Small intestine (tissue), 7 donors: ENCODE data around the gene GRIN2D. TPM values are rescaled to one million over a fixed set of nuclear protein-coding genes. Genes with fewer than 3 reads are reported as not detected.

Source experiments
- DNase-seq, 2 donors: peaks; one replicate each; pipeline versions ENCODE4 v3.0.0 to v3.0.0-alpha.2; 2013
- FAIRE-seq: peaks from 2 replicates; lab custom pipeline; 2012; peaks lifted over from hg19 to GRCh38; lab: Jason Lieb, UNC
- H3K27ac ChIP-seq, 3 donors: one replicate each; pipeline ENCODE4 v1.5.1; 2013; ENCODE audit warnings: low read length in 2 of 3, mild to moderate bottlenecking in 2 of 3, control low read depth in 1 of 3, inconsistent platforms in 1 of 3, low read depth in 1 of 3, moderate library complexity in 1 of 3
- H3K27me3 ChIP-seq, 3 donors: one replicate each; pipeline ENCODE4 v1.6.1; 2013; ENCODE audit warnings: low read length in 3 of 3, inconsistent platforms in 1 of 3; ENCODE audit not compliant: control insufficient read depth in 3 of 3, insufficient read depth in 3 of 3
- H3K36me3 ChIP-seq, 3 donors: one replicate each; pipeline ENCODE4 v1.6.1; 2013; ENCODE audit warnings: low read length in 3 of 3, inconsistent platforms in 1 of 3, low read depth in 1 of 3, mild to moderate bottlenecking in 1 of 3, moderate library complexity in 1 of 3; ENCODE audit not compliant: control insufficient read depth in 3 of 3, insufficient read depth in 2 of 3
- H3K4me1 ChIP-seq, 3 donors: one replicate each; pipeline ENCODE4 v1.6.1; 2013; ENCODE audit warnings: low read length in 2 of 3, inconsistent platforms in 1 of 3, low read depth in 1 of 3, mild to moderate bottlenecking in 1 of 3, moderate library complexity in 1 of 3; ENCODE audit not compliant: control insufficient read depth in 3 of 3, insufficient read depth in 2 of 3
- H3K4me3 ChIP-seq, 3 donors: one replicate each; pipeline ENCODE4 v1.5.1; 2013; ENCODE audit warnings: low read length in 3 of 3, control low read depth in 1 of 3, inconsistent platforms in 1 of 3, low read depth in 1 of 3, mild to moderate bottlenecking in 1 of 3, moderate library complexity in 1 of 3
- H3K9me3 ChIP-seq, 2 donors: one replicate each; pipeline ENCODE4 v1.6.1; 2013; ENCODE audit warnings: low read depth in 1 of 2, low read length in 1 of 2; ENCODE audit not compliant: control insufficient read depth in 2 of 2, insufficient read depth in 1 of 2
- WGBS, 3 donors: extraction: QIAGEN DNeasy Blood & Tissue Kit; methylation state at CpG; one replicate each; pipeline ENCODE4 v1.1.7; 2013; 5-methylcytosine and 5-hydroxymethylcytosine counted together
- polyA plus RNA-seq, 4 donors: library from polyadenylated mRNA; stranded (reverse) in 3 of 4; unstranded in 1 of 4; fragments of 200-250 nt in 3 of 4; fragments of 120-200 nt in 1 of 4; gene quantifications; one replicate each; pipeline versions ENCODE4 v1.2.1 to v1.2.3, GENCODE V29; 2013
- donor health status: healthy with polysubstance abuse.
- donor health status: control.
- donor health status: control.
- donor health status: Bipolar disorder and iron deficiency.
- donor health status: healthy.

GRIN2D gene
- polyA plus RNA-seq, 4 donors, result 0.25 to 0.27 TPM; not detected in 2

DNA sequence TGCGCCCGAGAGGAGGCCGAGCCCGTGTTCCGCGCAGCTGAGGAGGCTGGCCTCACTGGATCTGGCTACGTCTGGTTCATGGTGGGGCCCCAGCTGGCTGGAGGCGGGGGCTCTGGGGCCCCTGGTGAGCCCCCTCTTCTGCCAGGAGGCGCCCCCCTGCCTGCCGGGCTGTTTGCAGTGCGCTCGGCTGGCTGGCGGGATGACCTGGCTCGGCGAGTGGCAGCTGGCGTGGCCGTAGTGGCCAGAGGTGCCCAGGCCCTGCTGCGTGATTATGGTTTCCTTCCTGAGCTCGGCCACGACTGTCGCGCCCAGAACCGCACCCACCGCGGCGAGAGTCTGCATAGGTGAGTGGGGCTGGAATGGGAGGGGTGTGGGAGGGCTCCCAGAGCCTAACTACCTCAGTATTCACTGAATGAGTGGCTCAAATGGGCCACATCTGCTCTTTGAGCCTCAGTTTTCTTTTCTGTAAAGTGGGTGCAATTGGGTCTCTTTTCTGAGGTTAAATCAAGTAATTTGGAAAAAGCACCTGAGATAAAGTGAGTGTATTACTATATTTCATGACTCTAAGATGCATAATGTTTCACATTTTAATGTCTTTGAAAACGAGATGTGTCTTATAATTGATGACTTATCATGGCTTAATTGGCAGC lies 11.7 kb downstream of the GRIN2D start:
- Histone ChIP-seq H3K4me3 (no peak overlapping the region), H3K27ac (no peak overlapping the region), H3K9me3 (peaks cover 0 to 7% of the 10 kb centered on the region in 2 donors), H3K36me3 (no peaks in the 10 kb centered on the region), H3K4me1 (peaks cover 0 to 3% (median 0%) of the 10 kb centered on the region in 3 donors), H3K27me3 (peaks cover 0 to 13% (median 0%) of the 10 kb centered on the region in 3 donors)
- 89 to 94% (median 94%) methylated on average over 26 to 27 of the region's 27 CpGs for WGBS, 3 donors
- no peak for DNase-seq
- FAIRE-seq, result no peak

DNA sequence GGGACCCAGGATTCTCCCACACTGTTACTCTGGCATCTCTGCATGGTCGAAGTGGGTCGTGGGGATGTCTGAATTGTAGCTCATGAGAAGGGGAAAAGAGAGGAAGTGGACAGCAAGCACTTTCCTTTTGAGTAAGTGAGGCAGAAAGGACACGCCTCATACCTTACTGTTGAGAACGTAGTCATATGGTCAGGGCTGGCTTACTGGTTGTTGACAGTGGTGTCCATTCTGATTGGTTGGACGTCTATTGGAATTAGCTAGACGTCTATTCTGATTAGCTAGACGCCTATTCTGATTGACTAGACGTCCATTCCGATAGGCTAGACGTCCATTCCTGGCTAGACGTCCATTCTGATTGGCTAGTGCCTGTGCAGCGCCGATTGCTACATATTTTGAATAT lies 12.4 kb downstream of the GRIN2D start:
- no peak for DNase-seq
- peaks cover 0 to 7% of the 10 kb centered on the region in 2 donors for H3K9me3 ChIP-seq
- no peak overlapping the region for H3K27ac ChIP-seq
- H3K4me3 ChIP-seq, result no peak overlapping the region
- H3K4me1 ChIP-seq, result no peaks in the 10 kb centered on the region
- 77 to 82% (median 79%) methylated on average over 13 of the region's 13 CpGs for WGBS, 3 donors
- FAIRE-seq, result no peak
- H3K27me3 ChIP-seq, result peaks cover 0 to 13% (median 0%) of the 10 kb centered on the region in 3 donors
- H3K36me3 ChIP-seq, result no peaks in the 10 kb centered on the region

DNA sequence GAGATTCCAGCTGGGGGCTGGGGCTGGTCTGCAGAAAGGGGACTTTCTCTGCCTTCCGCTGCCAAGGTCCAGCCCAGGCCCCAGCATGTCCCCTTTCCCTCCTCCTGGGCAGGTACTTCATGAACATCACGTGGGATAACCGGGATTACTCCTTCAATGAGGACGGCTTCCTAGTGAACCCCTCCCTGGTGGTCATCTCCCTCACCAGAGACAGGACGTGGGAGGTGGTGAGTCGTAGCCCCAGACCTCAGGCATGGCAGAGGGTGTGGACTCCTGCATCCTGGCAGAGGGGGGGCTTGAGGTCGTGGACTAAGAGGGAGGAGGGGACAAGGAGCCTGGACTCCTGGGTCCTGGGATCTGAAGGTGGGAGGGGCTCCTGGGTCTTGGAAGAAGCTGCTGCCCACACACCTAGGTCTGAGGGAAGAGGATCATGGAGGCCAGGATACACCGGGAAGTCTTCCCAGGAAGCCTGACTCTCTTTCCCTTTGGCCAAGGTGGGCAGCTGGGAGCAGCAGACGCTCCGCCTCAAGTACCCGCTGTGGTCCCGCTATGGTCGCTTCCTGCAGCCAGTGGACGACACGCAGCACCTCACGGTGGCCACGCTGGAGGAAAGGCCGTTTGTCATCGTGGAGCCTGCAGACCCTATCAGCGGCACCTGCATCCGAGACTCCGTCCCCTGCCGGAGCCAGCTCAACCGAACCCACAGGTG lies 20.6 kb downstream of the GRIN2D start:
- Histone ChIP-seq H3K27ac (no peak overlapping the region), H3K9me3 (peaks cover 0 to 3% of the 10 kb centered on the region in 2 donors), H3K4me3 (peak overlapping the region in 1 of 3 donors; percentile 23), H3K27me3 (peaks cover 0 to 23% (median 0%) of the 10 kb centered on the region in 3 donors), H3K4me1 (peaks cover 0 to 13% (median 0%) of the 10 kb centered on the region in 3 donors), H3K36me3 (no peaks in the 10 kb centered on the region)
- 40 to 52% (median 45%) methylated on average over 20 to 24 of the region's 24 CpGs for WGBS, 3 donors
- no peak for FAIRE-seq
- DNase-seq, result no peak

DNA sequence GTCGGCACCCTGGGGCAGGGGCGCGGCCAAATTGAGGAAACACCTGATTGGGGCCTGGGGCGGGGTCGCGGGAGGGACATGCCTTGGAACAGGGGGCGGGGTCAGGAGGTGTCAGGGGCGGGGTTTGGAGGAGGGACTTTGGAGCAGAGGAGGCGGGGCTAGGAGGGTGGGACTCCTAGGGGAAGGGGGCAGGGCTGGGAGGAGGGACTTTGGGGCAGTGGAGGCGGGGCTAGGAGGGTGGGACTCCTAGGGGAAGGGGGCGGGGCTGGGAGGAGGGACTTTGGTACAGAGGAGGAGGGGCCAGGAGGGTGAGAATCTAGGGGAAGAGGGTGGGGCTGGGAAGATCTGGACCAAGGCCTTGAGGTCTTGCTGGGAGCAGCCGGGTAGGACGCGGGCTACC lies 21.9 kb downstream of the GRIN2D start:
- Histone ChIP-seq H3K4me1 (peaks cover 0 to 13% (median 0%) of the 10 kb centered on the region in 3 donors), H3K27me3 (peaks cover 0 to 23% (median 0%) of the 10 kb centered on the region in 3 donors), H3K36me3 (no peaks in the 10 kb centered on the region), H3K27ac (no peak overlapping the region), H3K4me3 (peak overlapping the region in 2 of 3 donors; percentile 21 to 23), H3K9me3 (peaks cover 0 to 3% of the 10 kb centered on the region in 2 donors)
- FAIRE-seq, result no peak
- peak; percentile 88 to 95 for DNase-seq
- 1 to 7% (median 3%) methylated on average over 8 to 14 of the region's 14 CpGs for WGBS, 3 donors

DNA sequence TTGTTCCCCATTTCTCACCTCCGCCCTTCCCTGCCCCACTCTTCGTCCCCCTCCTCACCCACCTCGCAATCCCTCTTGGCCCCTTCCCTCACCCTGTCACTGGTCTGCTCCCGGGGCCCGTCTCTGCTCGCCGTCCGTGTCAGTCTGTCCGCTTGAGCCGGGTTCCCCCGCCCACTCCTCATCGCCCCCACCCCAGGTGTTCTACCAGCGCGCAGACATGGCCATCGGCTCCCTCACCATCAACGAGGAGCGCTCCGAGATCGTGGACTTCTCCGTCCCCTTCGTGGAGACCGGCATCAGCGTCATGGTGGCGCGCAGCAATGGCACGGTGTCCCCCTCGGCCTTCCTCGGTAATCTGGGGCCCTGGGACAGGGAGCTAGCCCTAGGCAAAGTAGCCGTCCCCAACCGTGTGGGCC lies 22.3 kb downstream of the GRIN2D start:
- Histone ChIP-seq H3K4me1 (peaks cover 0 to 13% (median 0%) of the 10 kb centered on the region in 3 donors), H3K27me3 (peaks cover 0 to 23% (median 0%) of the 10 kb centered on the region in 3 donors), H3K9me3 (peaks cover 0 to 3% of the 10 kb centered on the region in 2 donors), H3K27ac (no peak overlapping the region), H3K36me3 (no peaks in the 10 kb centered on the region), H3K4me3 (peak overlapping the region in 1 of 3 donors; percentile 21)
- DNase-seq, result no peak
- WGBS, 3 donors, result 29 to 42% (median 37%) methylated on average over 28 to 30 of the region's 30 CpGs
- no peak for FAIRE-seq

DNA sequence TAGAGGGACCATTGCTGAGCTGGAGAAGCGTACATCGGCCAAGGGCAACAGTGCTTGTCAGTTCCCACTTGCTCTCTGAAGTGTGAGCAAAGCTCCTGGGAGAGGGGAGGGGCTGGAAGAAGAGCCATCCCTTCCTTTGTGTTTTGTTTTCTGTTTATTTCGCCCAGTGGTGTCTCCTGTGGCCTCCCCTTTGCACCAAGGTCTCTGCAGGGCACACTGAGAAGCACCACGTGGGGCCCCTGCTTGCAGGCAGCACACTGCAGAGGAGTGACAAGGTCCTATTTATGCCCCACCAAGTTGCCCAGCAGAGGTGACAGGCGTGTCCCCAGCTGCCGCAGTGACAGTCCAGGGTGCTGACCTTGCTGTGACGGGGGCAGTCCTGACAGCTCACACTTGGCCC lies 24.0 kb downstream of the GRIN2D start:
- H3K27me3 ChIP-seq, result peaks cover 0 to 23% (median 0%) of the 10 kb centered on the region in 3 donors
- peaks cover 0 to 3% of the 10 kb centered on the region in 2 donors for H3K9me3 ChIP-seq
- DNase-seq (no peak), FAIRE-seq (no peak)
- peaks cover 0 to 13% (median 0%) of the 10 kb centered on the region in 3 donors for H3K4me1 ChIP-seq
- no peak overlapping the region for H3K4me3 ChIP-seq
- no peak overlapping the region for H3K27ac ChIP-seq
- H3K36me3 ChIP-seq, result no peaks in the 10 kb centered on the region
- 49 to 67% (median 56%) methylated on average over 7 of the region's 7 CpGs for WGBS, 3 donors

DNA sequence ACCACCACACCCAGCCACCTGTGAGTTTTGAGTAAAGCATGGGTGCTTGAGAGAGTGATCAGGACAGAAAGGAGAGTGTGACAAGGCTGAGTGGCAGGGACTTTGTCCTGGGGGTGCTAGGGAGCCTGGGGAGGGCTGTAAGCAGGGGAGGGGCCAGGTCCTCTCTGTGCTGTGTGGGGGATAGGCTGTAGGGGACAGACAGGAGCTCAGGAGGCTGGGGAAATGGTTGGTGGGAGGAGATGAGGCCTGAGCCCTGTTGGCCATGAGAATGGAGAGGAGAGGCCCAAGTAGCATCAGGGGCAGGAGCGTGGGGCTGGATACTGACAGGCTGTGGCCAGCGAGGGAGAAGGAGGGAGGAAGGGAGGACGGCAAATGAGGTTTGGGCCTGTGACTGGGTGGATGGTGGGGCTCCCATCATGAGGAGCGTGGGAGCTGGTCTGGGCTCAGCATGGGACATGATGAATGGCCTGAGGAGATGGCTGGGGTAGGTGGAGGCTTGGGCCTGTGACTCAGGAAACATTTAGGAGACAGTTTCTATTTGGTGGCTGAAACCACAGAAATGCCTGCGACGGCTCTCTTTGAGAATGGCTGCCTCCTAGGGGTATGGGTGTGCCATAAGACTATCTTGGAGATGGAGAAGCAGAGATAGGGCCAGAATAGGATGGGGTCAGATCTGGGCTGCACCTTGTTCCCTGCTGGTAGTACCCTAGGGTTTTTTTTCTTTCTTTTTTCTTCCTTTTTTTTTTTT lies 25.0 kb downstream of the GRIN2D start:
- peaks cover 0 to 13% (median 0%) of the 10 kb centered on the region in 3 donors for H3K4me1 ChIP-seq
- H3K36me3 ChIP-seq, result no peaks in the 10 kb centered on the region
- WGBS, 3 donors, result 77 to 79% (median 77%) methylated on average over 6 of the region's 6 CpGs
- peaks cover 0 to 3% of the 10 kb centered on the region in 2 donors for H3K9me3 ChIP-seq
- no peak overlapping the region for H3K27ac ChIP-seq
- FAIRE-seq (no peak), DNase-seq (no peak)
- H3K27me3 ChIP-seq, result peaks cover 0 to 23% (median 0%) of the 10 kb centered on the region in 3 donors
- H3K4me3 ChIP-seq, result no peak overlapping the region
